ENCODE results near the gene NWD2. TPM values are rescaled to one million over a fixed set of nuclear protein-coding genes. Genes with fewer than 3 reads are reported as not detected.

Gene NWD2
- total and polyA plus RNA-seq, 7 donors = 0.01 to 0.03 TPM; not detected in 5

DNA sequence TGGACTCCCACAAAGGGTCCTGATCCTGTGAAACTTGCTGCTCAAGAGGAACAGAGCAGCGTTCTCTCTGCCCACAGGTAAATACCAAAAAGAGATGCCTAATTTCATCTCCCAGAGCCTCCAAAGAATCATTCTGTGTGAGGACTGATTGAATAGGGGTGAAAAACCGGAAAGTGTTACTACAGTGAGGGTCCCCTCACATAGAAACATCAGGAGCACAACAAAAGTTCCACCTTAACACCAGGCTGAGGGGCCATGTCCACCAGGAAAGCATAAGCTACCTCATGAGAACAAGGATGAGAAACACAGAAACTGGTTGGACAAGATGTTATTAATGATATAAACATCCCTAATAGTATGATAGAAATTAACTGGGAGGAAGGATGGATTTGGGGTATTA, 140.9 kb downstream of the NWD2 start:
- ATAC-seq (no peak), DNase-seq (no peak)
- H3K27me3 ChIP-seq (ENCODE audit: insufficient read depth in 3 of 3, low read length in 2 of 3) = peaks cover 0 to 3% (median 0%) of the 10 kb centered on the region in 3 donors
- H3K27ac ChIP-seq = no peak overlapping the region
- 73 to 78% (median 75%) methylated on average over 2 of the region's 2 CpGs for WGBS, 3 donors
- no peaks in the 10 kb centered on the region for H3K36me3 ChIP-seq (ENCODE audit: insufficient read depth in 1 of 2, low read depth in 1 of 2)
- H3K4me3 ChIP-seq = no peak overlapping the region
- TF ChIP-seq CTCF (IDR thresholded peaks at IDR 0.05) = no peak
- H3K9me3 ChIP-seq = no peaks in the 10 kb centered on the region
- no peaks in the 10 kb centered on the region for H3K4me1 ChIP-seq
- intact Hi-C loops (cut with DNase I) = no loop called here

DNA sequence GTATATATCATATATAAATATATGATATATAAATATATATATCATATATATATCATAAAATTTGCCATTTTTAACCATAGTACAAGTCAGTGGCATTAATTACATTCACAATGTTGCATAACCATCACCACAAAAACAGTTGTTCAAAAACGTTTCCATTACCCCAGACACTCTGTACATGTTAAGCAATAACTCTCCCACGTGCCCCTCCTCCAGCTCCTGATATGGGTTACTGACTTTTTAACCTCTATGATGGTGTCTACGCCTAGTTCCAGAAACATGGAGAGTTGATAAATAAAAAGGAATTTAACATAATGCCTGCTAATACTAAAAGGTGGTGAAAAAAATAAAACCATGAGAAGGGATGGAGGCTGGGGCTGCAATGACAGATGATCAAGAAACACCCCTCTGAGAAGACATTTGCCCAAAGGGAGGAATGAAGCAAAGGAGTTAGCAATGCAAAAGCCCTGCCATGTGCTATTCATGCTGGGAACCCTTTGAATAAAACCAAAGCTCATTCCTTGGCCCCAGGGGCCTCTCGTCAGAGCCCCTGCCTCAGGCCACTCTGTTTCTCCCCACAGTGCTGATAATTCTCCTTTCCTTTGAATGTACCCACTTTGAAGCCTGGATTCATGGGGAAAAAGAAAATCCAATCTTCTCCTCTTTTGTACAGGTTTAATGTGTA, 144.3 kb downstream of the NWD2 start:
- no peaks in the 10 kb centered on the region for H3K9me3 ChIP-seq
- WGBS, 3 donors = 46 to 53% (median 53%) methylated on average over 4 of the region's 4 CpGs
- intact Hi-C loops (cut with DNase I) = no loop called here

GRCh38 chr4:37389366-37389765, 144.8 kb downstream of the NWD2 start:
- 51 to 56% (median 54%) methylated on average over 7 of the region's 7 CpGs for WGBS, 3 donors
- Histone ChIP-seq H3K9me3 (no peaks in the 10 kb centered on the region), H3K4me1 (no peaks in the 10 kb centered on the region), H3K4me3 (no peak overlapping the region), H3K27me3 (ENCODE audit: insufficient read depth in 3 of 3, low read length in 2 of 3) (peaks cover 0 to 3% (median 0%) of the 10 kb centered on the region in 3 donors), H3K27ac (no peak overlapping the region), H3K36me3 (ENCODE audit: insufficient read depth in 1 of 2, low read depth in 1 of 2) (no peaks in the 10 kb centered on the region)
- DNase-seq = no peak
- no peak for ATAC-seq
- intact Hi-C loops (cut with DNase I) = no loop called here
- TF ChIP-seq CTCF (IDR thresholded peaks at IDR 0.05) = no peak

More for the DNA sequence above, 144.3 kb downstream of the NWD2 start:
- ATAC-seq (no peak), DNase-seq (no peak)
- H3K27me3 ChIP-seq (ENCODE audit: insufficient read depth in 3 of 3, low read length in 2 of 3) = peaks cover 0 to 3% (median 0%) of the 10 kb centered on the region in 3 donors
- no peak for TF ChIP-seq CTCF (IDR thresholded peaks at IDR 0.05)
- no peaks in the 10 kb centered on the region for H3K4me1 ChIP-seq
- no peaks in the 10 kb centered on the region for H3K36me3 ChIP-seq (ENCODE audit: insufficient read depth in 1 of 2, low read depth in 1 of 2)
- no peak overlapping the region for H3K27ac ChIP-seq
- H3K4me3 ChIP-seq = no peak overlapping the region

DNA sequence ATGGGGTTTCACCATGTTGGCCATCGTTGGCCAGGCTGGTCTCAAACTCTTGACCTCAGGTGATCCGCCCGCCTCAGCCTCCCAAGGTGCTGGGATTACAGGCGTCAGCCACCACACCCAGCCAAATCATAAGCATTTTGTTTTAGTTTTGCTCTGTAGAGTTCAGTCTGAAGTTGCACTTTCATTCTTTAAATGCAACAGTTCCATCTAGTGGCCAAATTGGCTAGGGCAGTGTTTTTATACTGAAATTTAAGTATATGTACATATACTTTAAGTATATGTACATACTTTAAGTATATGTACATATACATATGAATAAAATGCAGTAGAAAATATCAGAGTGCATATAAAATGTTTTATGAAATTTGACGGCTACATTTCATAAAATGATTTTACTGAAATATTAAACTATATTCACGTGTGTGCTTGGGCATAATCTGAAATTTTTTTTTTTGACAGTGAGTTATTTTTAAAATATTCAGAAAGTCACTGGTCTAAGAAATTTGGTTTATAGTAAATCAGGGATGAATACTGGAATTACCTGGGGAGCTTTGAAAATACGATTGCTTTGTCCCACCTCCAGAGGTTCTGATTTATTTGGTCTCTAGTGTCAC, 145.5 kb downstream of the NWD2 start:
- ATAC-seq = no peak
- no peak for DNase-seq

More for the DNA sequence above, 145.5 kb downstream of the NWD2 start:
- Histone ChIP-seq H3K9me3 (no peaks in the 10 kb centered on the region), H3K36me3 (ENCODE audit: insufficient read depth in 1 of 2, low read depth in 1 of 2) (no peaks in the 10 kb centered on the region), H3K4me3 (no peak overlapping the region), H3K27me3 (ENCODE audit: insufficient read depth in 3 of 3, low read length in 2 of 3) (peaks cover 0 to 3% (median 0%) of the 10 kb centered on the region in 3 donors), H3K27ac (no peak overlapping the region), H3K4me1 (no peaks in the 10 kb centered on the region)
- peak; percentile 66 for TF ChIP-seq CTCF (IDR thresholded peaks at IDR 0.05)
- intact Hi-C loops (cut with DNase I) = loop anchor here in 1 of 2 donors (10.0 kb wide), 1 partner anchor 1035 kb away; no protein-coding TSS in a partner anchor
- 33 to 36% (median 34%) methylated on average over 7 of the region's 7 CpGs for WGBS, 3 donors

Measured in psoas muscle (tissue), 8 donors.